Stimulated activated CD8-positive, alpha-beta memory T cell treated with anti-CD3 and anti-CD28 coated beads, Interleukin-7, amount 100 ng/mL, for 24 hours (primary cell): ENCODE data around the gene PRDM12.
"Not testable (repeated sequence)": the region's sequence is repeated elsewhere in the genome, so short reads cannot be mapped to it uniquely, and the experiment has no call there.

Source experiments
- DNase-seq: peaks from one replicate; pipeline ENCODE4 v3.0.0-alpha.2; 2020; ENCODE audit warnings: low read depth

PRDM12 gene

GRCh38 chr9:130663977-130664250, 480 bp upstream of the PRDM12 start:
- no peak for DNase-seq

- DNase-seq = no peak
Measured at GRCh38 chr9:130665029-130665430, 636 bp downstream of the PRDM12 start.

GRCh38 chr9:130665431-130666392, 1.3 kb downstream of the PRDM12 start:
- no peak for DNase-seq

- no peak for DNase-seq
Measured at GRCh38 chr9:130666393-130667119, 2.2 kb downstream of the PRDM12 start.

GRCh38 chr9:130667120-130667435, 2.7 kb downstream of the PRDM12 start:
- DNase-seq = no peak

GRCh38 chr9:130668196-130668595, 3.8 kb downstream of the PRDM12 start:
- no peak for DNase-seq

GRCh38 chr9:130668659-130669058, 4.3 kb downstream of the PRDM12 start:
- no peak for DNase-seq

GRCh38 chr9:130669965-130670364, 5.6 kb downstream of the PRDM12 start:
- no peak for DNase-seq

- no peak for DNase-seq
Measured at GRCh38 chr9:130670644-130671043, 6.2 kb downstream of the PRDM12 start.

- no peak for DNase-seq
Measured at GRCh38 chr9:130672466-130672865, 8.1 kb downstream of the PRDM12 start.

- no peak for DNase-seq
Measured at GRCh38 chr9:130672933-130673615, 8.7 kb downstream of the PRDM12 start.

GRCh38 chr9:130675396-130675795, 11.0 kb downstream of the PRDM12 start:
- no peak for DNase-seq

- DNase-seq = no peak
Measured at GRCh38 chr9:130677252-130677651, 12.9 kb downstream of the PRDM12 start.

- DNase-seq = peak; percentile 27
Measured at GRCh38 chr9:130680836-130681768, 16.7 kb downstream of the PRDM12 start.

GRCh38 chr9:130681769-130682420, 17.5 kb downstream of the PRDM12 start:
- no peak for DNase-seq

GRCh38 chr9:130682421-130683121, 18.2 kb downstream of the PRDM12 start:
- DNase-seq = no peak

- DNase-seq = no peak
Measured at GRCh38 chr9:130685104-130685503, 20.7 kb downstream of the PRDM12 start.

GRCh38 chr9:130685945-130686344, 21.6 kb downstream of the PRDM12 start:
- not testable (repeated sequence) for DNase-seq

GRCh38 chr9:130687615-130688014, 23.2 kb downstream of the PRDM12 start:
- no peak for DNase-seq

- DNase-seq = no peak
Measured at GRCh38 chr9:130688072-130688471, 23.7 kb downstream of the PRDM12 start.

GRCh38 chr9:130689572-130689936, 25.2 kb downstream of the PRDM12 start:
- DNase-seq = no peak
